Activated CD4-positive, CD25-positive, alpha-beta regulatory T cell (primary cell): ENCODE data around the gene DRC3.
"Not testable (repeated sequence)": the region's sequence is repeated elsewhere in the genome, so short reads cannot be mapped to it uniquely, and the experiment has no call there.

Source experiments
- DNase-seq, 4 experiments: peaks; one replicate each; lab custom pipeline; 2025; lab: John Stamatoyannopoulos, UW

Gene DRC3

DNA sequence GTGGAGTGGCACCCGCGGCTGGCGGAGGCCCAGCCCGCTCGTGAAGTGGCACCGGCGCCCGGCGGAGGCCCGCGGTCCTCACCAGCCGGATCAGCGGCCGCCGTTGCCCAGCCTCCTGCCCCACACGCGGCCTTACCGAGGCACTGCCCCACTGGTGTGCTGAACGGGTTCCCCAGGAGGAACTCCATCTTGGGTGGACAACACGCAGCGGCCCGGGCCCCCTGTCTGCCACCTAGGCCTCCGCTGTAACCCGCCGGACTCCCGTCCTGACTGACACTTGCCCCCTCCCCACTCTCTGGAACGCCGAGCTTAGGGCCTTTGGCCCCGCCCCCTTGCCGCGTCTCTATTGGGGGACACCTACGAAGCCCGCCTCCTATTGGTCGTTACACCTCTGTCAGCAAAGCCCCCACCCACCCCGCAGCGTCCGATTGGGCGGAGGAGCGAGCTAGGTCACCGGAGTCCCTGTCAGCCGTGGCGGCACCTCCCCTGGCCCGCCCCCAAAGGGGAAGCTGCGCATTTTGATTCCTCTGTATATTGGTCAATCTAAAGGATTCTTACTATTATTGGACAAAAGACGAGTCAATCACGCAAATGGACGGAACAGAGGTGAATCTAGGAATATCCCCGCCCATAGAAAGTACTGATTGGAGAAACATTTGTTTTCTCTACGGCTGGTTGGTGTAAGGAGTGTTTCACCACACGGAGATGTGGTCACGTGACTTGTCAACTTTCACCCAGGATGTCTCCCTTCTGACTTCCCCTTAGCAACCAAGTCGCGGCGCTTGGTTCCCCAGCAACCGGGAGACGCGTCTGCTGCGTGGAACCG is at the start of gene DRC3, which contains the start of gene TOM1L2:
TSS of gene DRC3 (plus strand) at position 737 of the 826 bp plus-strand sequence. CDS start 4,737 bp downstream, outside the sequence.
TSS of gene TOM1L2 (minus strand) at position 275 of the 826 bp plus-strand sequence. CDS start at position 188, 87 bp downstream.
- DNase-seq: peak; percentile 98 to 99 (median 99)

DNA sequence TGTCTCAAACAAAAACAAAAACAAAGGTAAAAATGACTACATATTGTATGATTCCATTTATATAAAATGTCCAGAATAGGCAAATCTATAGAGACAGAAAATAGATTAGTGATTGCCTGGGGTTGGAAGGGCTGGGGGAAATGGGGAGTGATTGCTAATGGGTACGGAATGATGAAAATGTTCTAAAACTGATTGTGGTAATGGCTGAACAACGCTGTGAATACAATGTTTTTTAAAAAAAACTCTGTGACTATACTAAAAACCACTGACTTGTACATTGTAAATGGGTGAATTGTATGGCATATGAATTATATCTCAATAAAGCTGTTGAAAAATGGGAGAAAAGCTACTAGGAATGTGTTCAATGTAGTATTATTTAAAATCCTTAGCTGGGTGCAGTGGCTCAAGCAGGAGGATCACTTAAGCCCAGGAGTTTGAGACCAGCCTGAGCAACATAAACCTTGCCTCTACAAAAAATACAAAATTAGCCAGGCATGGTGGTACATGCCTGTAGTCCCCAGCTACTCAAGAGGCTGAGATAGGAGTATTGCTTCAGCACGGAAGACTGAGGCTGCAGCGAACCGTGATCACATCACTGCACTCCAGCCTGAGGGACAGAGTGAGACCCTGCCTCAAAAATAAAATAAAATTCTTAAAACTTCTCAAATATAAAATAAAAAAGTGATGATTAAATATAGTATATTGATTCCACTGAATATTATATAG is 48.4 kb upstream of the DRC3 start:
- DNase-seq: no peak

DNA sequence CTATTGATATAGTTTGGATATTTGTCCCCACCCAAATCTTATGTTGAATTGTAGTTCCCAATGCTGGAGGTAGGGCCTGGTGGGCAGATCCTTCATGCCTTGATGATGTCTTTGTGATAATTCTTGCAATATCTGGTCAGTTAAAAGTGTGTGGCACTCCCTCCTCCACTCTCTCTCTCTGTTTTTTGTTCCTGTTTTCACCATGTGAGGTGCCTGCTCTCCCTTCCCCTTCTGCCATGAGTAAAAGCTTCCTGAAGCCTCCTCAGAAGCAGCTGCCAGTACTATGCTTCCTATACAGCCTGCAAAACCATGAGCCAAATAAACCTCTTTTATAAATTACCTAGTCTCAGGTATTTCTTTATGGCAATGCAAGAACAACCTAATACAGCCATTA is 47.8 kb upstream of the DRC3 start:
- DNase-seq: no peak

DNA sequence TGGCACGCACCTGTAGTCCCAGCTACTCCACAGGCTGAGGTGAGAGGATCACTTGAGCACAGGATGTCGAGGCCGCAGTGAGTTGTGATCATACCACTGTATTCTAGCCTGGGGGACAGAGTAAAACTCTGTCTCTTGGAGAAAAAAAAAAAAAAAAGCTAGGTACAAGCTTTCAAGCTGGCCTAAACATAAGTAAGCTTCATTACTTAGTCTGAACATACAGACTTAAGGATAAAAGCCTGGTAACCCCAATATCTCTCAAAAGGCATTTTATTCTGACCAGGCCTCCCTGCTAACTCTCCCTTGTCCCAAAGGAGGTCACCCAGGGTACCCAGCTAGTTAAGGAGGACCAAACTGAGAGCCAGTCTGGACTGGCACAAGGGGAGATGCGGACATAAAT is 46.6 kb upstream of the DRC3 start:
- DNase-seq: no peak

DNA sequence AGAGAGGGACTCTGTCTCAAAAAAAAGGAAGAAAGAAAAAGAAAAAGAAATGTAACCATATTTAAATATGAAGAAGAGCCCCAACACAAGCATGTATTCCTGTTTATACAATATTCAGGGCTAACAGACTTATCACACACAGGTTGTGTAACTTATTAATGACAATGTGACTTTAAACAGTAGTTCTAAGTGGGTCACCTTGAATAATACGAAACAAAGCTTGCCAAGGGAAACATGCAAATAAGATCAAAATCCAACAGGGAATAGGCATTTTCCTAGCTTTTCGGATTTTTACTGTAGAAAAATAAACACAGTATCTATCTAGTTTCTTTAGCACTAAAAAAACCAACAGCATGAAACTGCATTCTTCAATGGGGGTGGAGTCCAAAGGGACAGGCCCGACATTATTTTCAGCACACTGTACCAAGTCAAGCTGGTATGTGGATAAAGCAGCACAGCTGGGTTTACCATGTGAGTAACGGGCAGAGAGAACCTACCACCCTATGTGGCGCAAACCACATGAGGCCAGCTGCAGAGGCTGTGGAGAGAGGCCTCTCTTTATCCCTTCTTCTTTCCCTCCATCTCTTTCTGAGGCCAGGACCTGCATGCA is 45.7 kb upstream of the DRC3 start:
- no peak for DNase-seq

GRCh38 chr17:17928398-17929287 is 44.0 kb upstream of the DRC3 start:
- no peak for DNase-seq

- DNase-seq: no peak
These were observed 42.8 kb upstream of the DRC3 start for GRCh38 chr17:17929655-17930380.

GRCh38 chr17:17930674-17931073 is 42.0 kb upstream of the DRC3 start:
- DNase-seq: no peak

DNA sequence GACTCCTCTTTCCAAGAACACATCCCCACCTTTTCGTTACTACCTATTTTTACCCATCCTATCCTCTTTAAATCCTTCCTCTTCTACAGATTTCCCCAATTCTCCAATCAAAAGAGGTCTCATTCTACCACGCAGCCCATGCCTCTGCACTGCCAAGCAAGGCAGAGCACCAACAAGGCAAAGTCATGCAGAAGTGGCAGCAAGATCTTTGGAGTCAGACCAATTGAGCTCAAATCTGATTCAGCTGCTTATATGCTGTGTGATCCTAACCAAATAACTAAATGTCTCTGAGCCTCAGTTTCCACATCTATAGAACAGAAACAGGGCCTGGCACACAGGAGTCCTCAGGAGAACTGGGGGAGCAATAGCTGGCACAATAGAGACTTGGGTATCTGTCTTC is 41.5 kb upstream of the DRC3 start:
- DNase-seq: no peak

DNA sequence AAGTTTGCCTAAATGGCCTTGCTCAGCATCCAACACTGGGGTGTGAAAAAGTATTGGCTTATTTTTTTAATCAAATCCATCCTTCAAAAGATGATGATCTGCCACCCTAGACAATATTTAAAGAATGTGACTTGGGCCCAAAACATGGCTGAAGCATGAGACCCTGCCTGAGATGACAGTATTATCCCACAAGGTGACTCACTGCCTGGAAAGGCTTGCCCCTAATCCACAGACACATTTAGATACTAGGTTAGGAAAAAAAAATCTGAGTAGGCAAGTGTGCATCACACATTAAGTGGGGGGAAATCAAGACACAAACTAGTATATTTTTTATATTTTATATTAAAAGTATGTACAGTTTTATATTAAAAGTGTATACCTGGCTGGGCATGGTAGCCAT is 38.9 kb upstream of the DRC3 start:
- no peak for DNase-seq

DNA sequence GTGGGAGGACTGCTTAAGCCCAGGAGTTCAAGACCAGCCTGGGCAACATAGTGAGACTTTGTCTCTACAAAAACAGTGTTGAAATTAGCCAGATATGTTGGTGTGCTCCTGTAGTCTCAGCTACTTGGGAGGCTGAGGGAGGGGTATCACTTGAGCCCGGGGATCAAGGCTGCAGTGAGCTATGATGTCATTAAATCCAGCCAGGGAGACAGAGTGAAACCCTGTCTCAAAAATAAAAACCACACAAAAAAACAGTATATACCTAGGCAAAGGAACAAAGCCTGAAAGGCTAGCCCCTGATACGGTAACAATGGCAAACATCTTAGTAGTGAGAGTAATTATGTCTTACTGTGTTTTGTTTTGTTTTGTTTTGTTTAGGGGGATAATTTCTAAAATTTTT is 38.4 kb upstream of the DRC3 start:
- no peak for DNase-seq

DNA sequence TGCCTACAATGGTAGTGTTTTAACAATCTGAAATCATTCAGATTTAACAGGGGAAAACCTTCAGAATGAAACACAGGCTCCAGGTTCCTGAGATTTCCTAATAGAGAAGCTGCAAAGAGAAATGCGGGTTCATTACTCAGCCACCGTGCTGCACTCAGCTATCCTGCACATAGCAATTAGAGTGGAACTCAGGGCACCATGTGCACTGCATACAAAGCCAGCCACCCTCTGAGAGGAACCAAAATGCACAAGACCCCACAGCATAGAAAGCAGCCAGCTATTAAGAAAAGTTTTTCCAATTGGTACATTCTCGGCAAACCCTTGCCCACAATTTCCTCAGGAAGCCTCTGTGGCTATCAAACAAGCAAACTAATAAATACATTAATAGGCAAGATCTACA is 37.9 kb upstream of the DRC3 start:
- DNase-seq: no peak

- DNase-seq: no peak
These were observed 37.1 kb upstream of the DRC3 start for GRCh38 chr17:17935321-17936271.

GRCh38 chr17:17937201-17937853 is 35.3 kb upstream of the DRC3 start:
- no peak for DNase-seq

- DNase-seq: no peak
These were observed 34.7 kb upstream of the DRC3 start for GRCh38 chr17:17937958-17938357.

DNA sequence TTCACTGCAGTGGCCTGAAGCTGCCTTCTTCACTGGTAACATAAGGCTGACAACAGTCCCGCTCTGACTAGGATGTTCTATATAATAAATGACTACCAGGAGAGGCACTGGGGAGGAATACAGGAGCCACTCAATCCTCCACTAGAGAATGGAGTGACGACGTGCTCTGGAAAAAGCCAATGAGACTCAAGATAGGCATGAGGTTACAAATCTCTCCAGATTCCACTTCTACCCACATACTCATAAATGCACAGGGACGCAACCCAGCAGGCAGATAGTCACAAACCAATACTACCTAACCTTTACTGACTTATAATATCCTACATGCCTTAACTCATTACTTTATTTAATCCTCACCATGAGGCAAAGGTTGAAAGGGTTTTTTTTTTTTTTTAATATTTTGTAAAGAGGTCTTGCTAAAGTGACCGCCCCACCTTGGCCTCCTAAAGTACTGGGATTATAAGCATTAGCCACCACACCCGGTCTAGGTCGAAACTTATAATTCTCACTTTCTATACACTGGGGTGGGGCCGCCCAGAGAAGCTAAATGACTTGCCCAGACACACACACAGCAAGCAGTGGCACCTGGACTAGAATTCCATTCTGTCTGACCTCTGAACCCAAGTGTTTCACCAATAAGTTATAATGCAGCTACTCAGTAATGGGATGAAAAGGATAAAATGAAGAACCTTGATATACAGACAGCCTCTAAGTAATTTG is 34.1 kb upstream of the DRC3 start:
- DNase-seq: no peak

DNA sequence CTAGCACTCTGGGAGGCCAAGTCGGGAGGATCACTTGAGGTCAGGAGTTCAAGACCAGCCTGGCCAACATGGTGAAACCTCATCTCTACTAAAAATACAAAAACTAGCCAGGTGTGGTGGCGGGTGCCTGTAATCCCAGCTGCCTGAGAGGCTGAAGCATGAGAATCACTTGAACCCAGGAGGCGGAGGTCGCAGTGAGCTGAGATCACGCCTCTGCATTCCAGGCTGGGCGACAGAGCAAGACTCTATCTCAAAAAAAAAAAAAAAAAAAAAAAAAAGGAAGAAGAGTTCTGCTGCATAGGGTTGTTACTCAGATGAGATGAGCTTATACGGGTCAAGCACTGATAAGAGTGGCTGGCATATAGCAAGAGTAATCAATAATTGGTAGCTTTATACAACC is 32.7 kb upstream of the DRC3 start:
- not testable (repeated sequence) for DNase-seq

GRCh38 chr17:17940441-17940911 is 32.2 kb upstream of the DRC3 start:
- no peak for DNase-seq

DNA sequence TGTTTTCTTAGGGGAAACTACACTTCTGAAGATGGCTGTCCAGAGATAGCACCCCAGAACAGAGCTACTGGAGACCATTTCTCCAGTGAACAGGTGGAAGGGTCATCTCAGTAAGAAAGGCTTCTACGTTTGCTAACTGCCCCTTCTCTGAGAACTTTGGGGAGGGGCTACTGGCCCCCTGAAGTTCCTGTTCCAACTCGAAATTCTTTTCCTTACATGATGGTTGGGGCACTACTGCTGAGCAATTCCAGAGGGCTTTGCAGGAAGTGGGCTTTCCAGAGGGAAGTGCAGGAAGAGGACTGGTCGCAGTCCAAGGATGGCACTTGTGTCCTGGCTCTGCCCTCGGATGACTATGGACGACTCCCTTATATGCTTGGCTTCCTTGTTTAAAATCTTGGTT is 31.6 kb upstream of the DRC3 start:
- DNase-seq: no peak
